ENCODE data around the gene NKIRAS1. TPM values are rescaled to one million over a fixed set of nuclear protein-coding genes. Genes with fewer than 3 reads are reported as not detected.

Gene NKIRAS1
- total and polyA plus RNA-seq, 2 donors (not counting 1 experiment from before 2014, with no cell fraction given): 15.8 to 17.8 TPM

DNA sequence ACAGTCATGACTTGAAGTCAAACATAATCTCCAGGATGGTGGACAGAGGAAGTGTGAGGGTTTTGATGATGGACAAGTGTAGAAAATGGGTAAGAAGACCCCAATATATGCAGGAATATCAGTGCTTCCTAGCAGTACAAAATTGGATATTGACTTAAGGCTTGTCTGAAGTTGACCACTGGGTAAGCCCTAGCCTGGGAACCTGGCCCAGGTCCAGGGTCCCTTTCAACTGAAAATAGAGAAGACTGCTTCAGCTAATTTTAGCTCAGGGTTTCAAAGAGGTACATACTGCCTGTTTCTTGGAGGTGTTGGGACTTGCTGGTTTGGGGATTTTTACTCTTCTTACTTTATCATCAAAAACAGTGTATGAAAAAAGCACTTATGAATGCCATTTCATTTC, 33.0 kb upstream of the NKIRAS1 start:
- Histone ChIP-seq H3K27me3 (ENCODE audit: control insufficient read depth, insufficient read depth, low read length) (no peaks in the 10 kb centered on the region), H4K20me1 (ENCODE audit: control insufficient read depth, extremely low read depth, insufficient read depth, low read length) (peaks cover 2% of the 10 kb centered on the region)

GRCh38 chr3:23948761-23949160, 32.0 kb upstream of the NKIRAS1 start:
- H4K20me1 ChIP-seq (ENCODE audit: control insufficient read depth, extremely low read depth, insufficient read depth, low read length): peaks cover 2% of the 10 kb centered on the region
- H3K79me2 ChIP-seq (ENCODE audit: control insufficient read depth, insufficient read depth, low read length): peaks cover 53% of the 10 kb centered on the region
- no peak overlapping the region for H3K4me2 ChIP-seq (ENCODE audit: extremely low read depth, insufficient read depth, low read length)
- peaks cover 18% of the 10 kb centered on the region for H3K4me1 ChIP-seq (ENCODE audit: control insufficient read depth, extremely low read depth, insufficient read depth, low read length)
- no peak overlapping the region for H2AFZ ChIP-seq (ENCODE audit: low read length)
- H3K36me3 ChIP-seq (ENCODE audit: control insufficient read depth, insufficient read depth, low read length): no peaks in the 10 kb centered on the region
- no peaks in the 10 kb centered on the region for H3K9me3 ChIP-seq (ENCODE audit: control insufficient read depth, insufficient read depth, low read depth, low read length)
- H3K27ac ChIP-seq (ENCODE audit: insufficient read depth, low read length): no peak overlapping the region
- TF ChIP-seq CTCF (conservative IDR thresholded peaks at IDR 0.05 in 1 of 2, IDR thresholded peaks at IDR 0.05 in 1 of 2; ENCODE audit: low read depth in 1 of 2, low read length in 2 of 2) (no peak), EZH2 (IDR thresholded peaks at IDR 0.05; ENCODE audit: low read length, missing control alignments) (no peak)
- no peaks in the 10 kb centered on the region for H3K27me3 ChIP-seq (ENCODE audit: control insufficient read depth, insufficient read depth, low read length)
- no peak overlapping the region for H3K4me3 ChIP-seq (replicated peaks in 1 of 4; ENCODE audit: control extremely low read depth in 1 of 4, insufficient read depth in 1 of 4, low read depth in 3 of 4, low read length in 4 of 4)
- DNase-seq (ENCODE audit: low read depth in 2 of 2): no peak
- no peak overlapping the region for H3K9ac ChIP-seq (ENCODE audit: insufficient read depth, low read length)

More for the DNA sequence above, 33.0 kb upstream of the NKIRAS1 start:
- H3K79me2 ChIP-seq (ENCODE audit: control insufficient read depth, insufficient read depth, low read length): peaks cover 62% of the 10 kb centered on the region
- no peak overlapping the region for H3K27ac ChIP-seq (ENCODE audit: insufficient read depth, low read length)
- H3K9ac ChIP-seq (ENCODE audit: insufficient read depth, low read length): no peak overlapping the region
- H3K4me2 ChIP-seq (ENCODE audit: extremely low read depth, insufficient read depth, low read length): peak overlapping the region; percentile 52
- no peak overlapping the region for H3K4me3 ChIP-seq (replicated peaks in 1 of 4; ENCODE audit: control extremely low read depth in 1 of 4, insufficient read depth in 1 of 4, low read depth in 3 of 4, low read length in 4 of 4)
- TF ChIP-seq EZH2 (IDR thresholded peaks at IDR 0.05; ENCODE audit: low read length, missing control alignments): no peak
- no peak for TF ChIP-seq CTCF (conservative IDR thresholded peaks at IDR 0.05 in 1 of 2, IDR thresholded peaks at IDR 0.05 in 1 of 2; ENCODE audit: low read depth in 1 of 2, low read length in 2 of 2)
- peaks cover 14% of the 10 kb centered on the region for H3K4me1 ChIP-seq (ENCODE audit: control insufficient read depth, extremely low read depth, insufficient read depth, low read length)
- H3K9me3 ChIP-seq (ENCODE audit: control insufficient read depth, insufficient read depth, low read depth, low read length): no peaks in the 10 kb centered on the region
- no peak for DNase-seq (ENCODE audit: low read depth in 2 of 2)
- no peak overlapping the region for H2AFZ ChIP-seq (ENCODE audit: low read length)
- H3K36me3 ChIP-seq (ENCODE audit: control insufficient read depth, insufficient read depth, low read length): no peaks in the 10 kb centered on the region

DNA sequence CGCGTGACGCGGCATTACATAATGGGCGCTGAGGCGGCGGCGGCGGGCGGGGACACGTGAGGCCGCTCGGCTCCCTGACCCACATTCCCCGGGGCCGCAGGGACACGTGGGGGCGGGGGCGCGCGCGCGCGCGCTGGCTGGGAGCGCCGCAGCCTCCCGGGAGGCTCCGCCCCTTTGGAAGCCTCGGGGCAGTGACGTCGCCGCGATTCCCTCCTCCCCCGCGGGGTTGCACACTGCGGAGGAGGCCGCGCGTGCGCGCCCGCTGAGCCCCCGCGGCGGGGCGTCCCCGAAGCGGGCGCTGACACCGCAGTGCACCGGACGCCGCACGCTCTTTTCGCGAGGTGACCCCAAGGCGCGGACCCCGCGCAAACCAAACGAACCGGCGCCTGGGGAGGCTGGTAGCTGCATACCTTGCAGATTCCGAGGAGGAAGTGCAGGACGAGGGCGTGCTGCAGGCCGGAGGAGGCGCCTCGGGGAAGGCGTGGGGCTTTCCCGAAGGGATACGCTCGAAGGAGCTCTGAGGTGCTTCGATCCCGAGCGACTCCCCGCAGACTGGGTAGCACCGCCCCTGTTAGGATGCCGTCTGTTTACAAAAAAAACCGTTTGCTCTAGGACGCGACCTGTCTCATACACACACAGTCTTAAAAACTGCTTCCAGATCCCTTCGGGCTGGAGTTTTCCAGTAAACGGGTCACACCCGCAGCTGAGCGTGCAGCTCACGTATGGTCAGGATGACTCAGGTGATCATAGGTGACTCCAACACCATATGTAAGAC, 29.3 kb upstream of the NKIRAS1 start:
- Histone ChIP-seq H3K4me3 (replicated peaks in 1 of 4; ENCODE audit: control extremely low read depth in 1 of 4, insufficient read depth in 1 of 4, low read depth in 3 of 4, low read length in 4 of 4) (peak overlapping the region; percentile 58 to 87 (median 68)), H3K27ac (ENCODE audit: insufficient read depth, low read length) (peak overlapping the region; percentile 96), H3K79me2 (ENCODE audit: control insufficient read depth, insufficient read depth, low read length) (peaks cover 33% of the 10 kb centered on the region), H3K9me3 (ENCODE audit: control insufficient read depth, insufficient read depth, low read depth, low read length) (no peaks in the 10 kb centered on the region), H2AFZ (ENCODE audit: low read length) (no peak overlapping the region), H3K4me1 (ENCODE audit: control insufficient read depth, extremely low read depth, insufficient read depth, low read length) (peaks cover 16% of the 10 kb centered on the region), H3K27me3 (ENCODE audit: control insufficient read depth, insufficient read depth, low read length) (no peaks in the 10 kb centered on the region), H3K36me3 (ENCODE audit: control insufficient read depth, insufficient read depth, low read length) (no peaks in the 10 kb centered on the region), H3K9ac (ENCODE audit: insufficient read depth, low read length) (peak overlapping the region; percentile 88), H4K20me1 (ENCODE audit: control insufficient read depth, extremely low read depth, insufficient read depth, low read length) (no peaks in the 10 kb centered on the region), H3K4me2 (ENCODE audit: extremely low read depth, insufficient read depth, low read length) (peak overlapping the region; percentile 97)
- TF ChIP-seq EZH2 (IDR thresholded peaks at IDR 0.05; ENCODE audit: low read length, missing control alignments): no peak
- no peak for TF ChIP-seq CTCF (conservative IDR thresholded peaks at IDR 0.05 in 1 of 2, IDR thresholded peaks at IDR 0.05 in 1 of 2; ENCODE audit: low read depth in 1 of 2, low read length in 2 of 2)
- DNase-seq (ENCODE audit: low read depth in 2 of 2): peak; percentile 90 to 94
